H7 (cell line): Measurements from ENCODE around the gene PIM3. TPM values are rescaled to one million over a fixed set of nuclear protein-coding genes. Genes with fewer than 3 reads are reported as not detected.
A peak's percentile ranks its signal among the peaks of the same experiment; 100 is the strongest.

Source experiments
- DNase-seq: peaks from one replicate; pipeline ENCODE4 v3.0.0; 2012
- H3K27me3 ChIP-seq: 2 replicates; pipeline ENCODE4 v1.6.0; 2011; ENCODE audit warnings: mild to moderate bottlenecking, low read length; ENCODE audit not compliant: control insufficient read depth, insufficient read depth
- H3K36me3 ChIP-seq: replicated peaks from 2 replicates; pipeline ENCODE4 v1.5.1; 2011; ENCODE audit warnings: low read length; ENCODE audit not compliant: control insufficient read depth, insufficient read depth
- H3K4me3 ChIP-seq: 2 replicates; pipeline ENCODE4 v1.5.1; 2011; ENCODE audit warnings: low read depth, mild to moderate bottlenecking, control low read depth, low read length, moderate library complexity; ENCODE audit not compliant: insufficient read depth
- total RNA-seq: library from RNA; depleted of rRNA; stranded (reverse); fragments of >200 nt; shearing (Covaris generic); gene quantifications from 2 replicates; pipeline ENCODE4 v1.2.3, GENCODE V29; 2014

The PIM3 gene
- total RNA-seq, 1 experiment from 2014 or later, result 71.2 TPM

DNA sequence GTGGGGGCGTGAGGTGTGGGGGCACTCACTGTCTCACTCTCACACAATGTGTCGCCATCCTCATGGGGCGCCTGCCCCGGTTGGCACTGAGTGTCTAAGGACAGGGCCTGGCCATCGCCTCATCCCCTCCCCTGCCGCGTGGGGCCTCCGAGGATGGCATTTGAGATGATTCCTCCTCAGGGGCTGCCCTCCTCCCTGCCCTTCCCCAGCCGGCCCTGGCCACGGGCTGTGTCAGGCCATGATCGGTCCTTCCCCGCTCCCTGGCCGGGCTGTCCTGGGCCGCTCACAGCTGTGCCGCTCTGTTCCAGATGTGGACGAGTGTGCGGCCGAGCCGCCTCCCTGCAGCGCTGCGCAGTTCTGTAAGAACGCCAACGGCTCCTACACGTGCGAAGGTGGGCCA is 37.6 kb upstream of the PIM3 start:
- DNase-seq, result no peak
- Histone ChIP-seq H3K27me3 (no peaks in the 10 kb centered on the region; the same call in 1 of the 2 replicates), H3K36me3 (peaks cover 1% of the 10 kb centered on the region; the same call in 1 of the 2 replicates), H3K4me3 (no peak overlapping the region)

- Histone ChIP-seq H3K4me3 (no peak overlapping the region), H3K36me3 (peaks cover 1% of the 10 kb centered on the region; the same call in 1 of the 2 replicates), H3K27me3 (no peaks in the 10 kb centered on the region; the same call in 1 of the 2 replicates)
- no peak for DNase-seq
Measured at GRCh38 chr22:49923445-49923844, 37.1 kb upstream of the PIM3 start.

- Histone ChIP-seq H3K36me3 (peaks cover 1% of the 10 kb centered on the region; the same call in 1 of the 2 replicates), H3K4me3 (no peak overlapping the region), H3K27me3 (no peaks in the 10 kb centered on the region; the same call in 1 of the 2 replicates)
- no peak for DNase-seq
Measured at GRCh38 chr22:49924113-49924833, 36.3 kb upstream of the PIM3 start.

- Histone ChIP-seq H3K36me3 (no peaks in the 10 kb centered on the region; the same call in 1 of the 2 replicates), H3K27me3 (peaks cover 8% of the 10 kb centered on the region), H3K4me3 (no peak overlapping the region)
- DNase-seq, result no peak
Measured at GRCh38 chr22:49925525-49926128, 34.9 kb upstream of the PIM3 start.

- peak; percentile 62 for DNase-seq
Measured at GRCh38 chr22:49926916-49927315, 33.7 kb upstream of the PIM3 start.

GRCh38 chr22:49927483-49928184 is 32.9 kb upstream of the PIM3 start:
- Histone ChIP-seq H3K36me3 (no peaks in the 10 kb centered on the region), H3K27me3 (peaks cover 8% of the 10 kb centered on the region), H3K4me3 (no peak overlapping the region)
- peak; percentile 56 for DNase-seq

More at GRCh38 chr22:49926916-49927315, 33.7 kb upstream of the PIM3 start:
- peaks cover 8% of the 10 kb centered on the region for H3K27me3 ChIP-seq
- H3K4me3 ChIP-seq, result no peak overlapping the region
- H3K36me3 ChIP-seq, result no peaks in the 10 kb centered on the region

- no peaks in the 10 kb centered on the region for H3K36me3 ChIP-seq
- H3K4me3 ChIP-seq, result no peak overlapping the region
- H3K27me3 ChIP-seq, result peaks cover 8% of the 10 kb centered on the region
- DNase-seq, result peak; percentile 68
Measured at GRCh38 chr22:49928185-49928495, 32.4 kb upstream of the PIM3 start.

DNA sequence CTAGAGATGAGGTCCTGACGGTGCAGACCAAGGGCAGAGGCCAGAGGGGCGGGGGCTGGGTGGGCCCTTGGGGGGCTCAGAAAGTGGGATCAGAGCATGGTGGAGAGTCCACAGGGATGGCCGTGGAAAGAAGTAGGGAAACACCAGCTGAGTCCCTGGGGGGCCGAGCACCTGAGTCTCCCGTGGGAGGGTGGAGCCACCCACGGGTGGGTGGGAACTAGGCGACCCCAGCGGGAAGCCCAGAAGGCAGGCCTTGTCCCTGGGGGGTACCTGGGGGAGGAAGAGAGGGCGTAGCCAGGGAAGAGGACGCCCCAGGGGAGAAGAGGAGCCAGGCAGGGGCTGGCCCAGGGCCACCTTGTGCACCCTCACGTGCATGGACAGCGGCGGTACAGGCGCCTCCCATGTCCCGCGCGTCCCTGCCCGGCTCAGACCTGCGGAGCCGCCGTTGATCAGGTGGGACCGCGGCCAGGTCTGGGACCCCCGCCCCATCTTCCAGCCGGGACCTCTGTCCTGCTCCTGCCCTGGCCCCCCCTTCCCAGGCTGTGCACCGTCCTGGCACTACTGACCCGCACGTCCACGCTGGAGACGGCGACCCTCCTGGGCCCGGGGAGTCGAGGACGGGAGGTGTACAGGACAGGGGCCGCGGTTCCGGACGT is 31.9 kb upstream of the PIM3 start:
- H3K4me3 ChIP-seq, result no peak overlapping the region
- DNase-seq, result peak; percentile 79
- H3K27me3 ChIP-seq, result peaks cover 8% of the 10 kb centered on the region
- H3K36me3 ChIP-seq, result no peaks in the 10 kb centered on the region

GRCh38 chr22:49929211-49929979 is 31.2 kb upstream of the PIM3 start:
- Histone ChIP-seq H3K27me3 (peaks cover 8% of the 10 kb centered on the region), H3K4me3 (no peak overlapping the region), H3K36me3 (no peaks in the 10 kb centered on the region)
- peak; percentile 99 for DNase-seq

DNA sequence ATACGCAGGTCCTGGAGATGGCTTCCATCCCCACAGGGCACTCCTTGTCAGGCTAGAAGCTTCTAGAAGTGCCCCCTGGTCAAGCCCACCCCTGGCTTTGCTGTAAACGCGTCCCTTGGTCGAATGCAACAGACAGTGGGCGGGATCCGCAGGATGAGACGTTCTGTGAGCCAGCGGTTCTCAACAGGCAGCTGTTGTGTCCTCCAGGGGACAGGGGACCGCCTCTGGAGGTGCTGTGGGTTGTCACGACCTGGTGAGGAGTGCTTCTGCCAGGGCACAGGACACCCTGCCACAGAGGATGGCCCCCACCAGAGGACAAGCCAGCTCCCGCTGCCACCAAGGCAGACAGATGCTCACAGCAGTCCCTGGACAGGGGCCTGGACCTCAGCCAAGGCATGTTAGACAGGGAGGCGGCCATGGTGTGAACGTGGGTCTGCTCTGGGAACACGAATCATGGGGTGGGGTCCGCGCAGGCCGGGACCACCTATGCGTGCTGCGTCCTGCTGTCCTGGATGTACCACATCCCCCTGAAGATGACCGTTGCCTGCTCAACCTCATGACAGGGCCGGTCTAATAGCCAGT is 30.5 kb upstream of the PIM3 start:
- H3K27me3 ChIP-seq, result peaks cover 8% of the 10 kb centered on the region
- no peak overlapping the region for H3K4me3 ChIP-seq
- no peaks in the 10 kb centered on the region for H3K36me3 ChIP-seq
- DNase-seq, result no peak

GRCh38 chr22:49930596-49931412 is 29.8 kb upstream of the PIM3 start:
- peaks cover 8% of the 10 kb centered on the region for H3K27me3 ChIP-seq

DNA sequence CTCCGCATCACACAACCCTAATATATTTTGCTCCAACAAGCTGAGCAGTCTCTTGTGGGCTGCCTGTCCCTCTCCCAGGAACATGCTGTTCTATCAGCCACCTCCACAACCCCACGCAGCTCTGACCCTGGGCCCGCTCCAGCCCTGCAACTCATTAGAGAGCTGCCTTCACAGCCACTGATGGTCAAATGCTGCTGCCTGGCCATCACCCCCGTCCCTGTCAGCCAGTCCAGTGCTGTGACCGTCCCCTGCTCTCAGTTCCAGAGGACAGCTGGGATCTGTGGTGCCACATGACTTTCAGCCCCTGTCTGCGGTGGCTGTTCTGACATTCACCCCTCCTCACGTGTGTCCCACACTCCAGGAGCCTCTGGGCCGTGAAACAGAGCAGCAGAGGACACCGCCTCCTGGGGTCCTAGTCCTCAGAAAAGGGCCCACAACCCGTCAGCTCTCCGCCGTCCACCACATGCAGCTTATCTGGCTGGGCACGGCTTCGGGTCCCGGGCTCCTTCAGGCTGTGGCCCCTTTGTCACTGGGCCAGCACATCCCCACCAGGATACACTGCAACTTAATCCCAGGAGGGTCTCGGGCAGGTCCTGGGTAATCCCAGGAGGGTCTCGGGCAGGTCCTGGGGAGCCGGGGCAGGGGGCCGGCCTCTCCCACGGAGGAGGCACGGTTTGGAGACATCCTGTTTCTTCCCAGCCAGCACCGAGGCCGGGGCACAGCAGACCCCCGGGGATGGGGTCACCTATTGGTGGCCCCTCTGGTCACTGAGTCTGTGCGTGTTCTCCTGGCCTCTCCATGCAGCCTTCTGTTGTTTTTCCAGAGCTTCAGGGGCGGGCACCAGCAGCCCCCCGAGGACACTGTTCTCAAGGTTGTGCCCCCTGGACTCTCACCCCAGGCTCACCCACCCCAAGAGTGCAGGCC is 27.1 kb upstream of the PIM3 start:
- Histone ChIP-seq H3K36me3 (no peaks in the 10 kb centered on the region), H3K4me3 (no peak overlapping the region), H3K27me3 (peaks cover 8% of the 10 kb centered on the region)
- peak; percentile 51 for DNase-seq

More at GRCh38 chr22:49930596-49931412, 29.8 kb upstream of the PIM3 start:
- peak; percentile 73 for DNase-seq
- no peaks in the 10 kb centered on the region for H3K36me3 ChIP-seq
- H3K4me3 ChIP-seq, result no peak overlapping the region
